NCI-H748 (cell line): ENCODE data around the gene ZNF626.
"Not testable (repeated sequence)": the region's sequence is repeated elsewhere in the genome, so short reads cannot be mapped to it uniquely, and the experiment has no call there.

Source experiments
- DNase-seq: peaks from one replicate; lab custom pipeline; 2025; ENCODE audit not compliant: unreplicated experiment; lab: John Stamatoyannopoulos, UW

ZNF626 gene

DNA sequence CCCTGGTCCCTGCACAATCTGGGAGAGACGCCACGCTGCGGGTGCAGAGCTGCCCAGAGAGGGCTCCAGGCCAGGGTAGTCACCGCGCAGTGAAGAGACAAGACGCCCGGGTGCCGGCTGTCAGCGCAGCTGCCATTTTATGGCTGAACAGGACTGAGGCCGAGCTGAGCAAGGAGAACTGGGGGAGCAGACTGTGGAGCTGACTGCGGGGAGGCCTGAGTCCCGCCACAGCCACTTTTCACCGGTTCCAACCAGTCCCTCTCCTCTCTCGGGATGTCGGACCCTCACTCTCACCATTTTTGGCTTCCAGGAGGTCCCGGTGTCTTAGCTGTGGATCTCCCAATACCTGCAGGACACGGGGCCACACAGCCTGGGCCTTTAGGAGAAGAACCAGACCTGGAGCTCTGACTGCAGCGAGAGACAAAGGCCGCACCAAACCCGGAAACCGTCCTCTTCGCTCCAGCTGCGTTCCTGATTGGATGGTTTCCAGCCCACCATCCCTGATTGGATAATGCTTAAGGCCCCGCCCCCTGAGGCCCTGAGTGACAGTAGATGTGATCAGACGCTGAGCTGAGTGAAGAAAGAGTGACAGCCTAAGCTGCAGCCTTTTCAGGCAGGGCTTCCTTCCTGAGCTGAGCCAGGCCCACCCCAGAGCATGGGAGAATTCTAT is at the start of gene ZNF626:
Gene ZNF626, minus strand, starts transcription at position 422 of the 670 bp plus-strand sequence. Its CDS starts 125 bp downstream, at position 297.
- DNase-seq: peak; percentile 94

DNA sequence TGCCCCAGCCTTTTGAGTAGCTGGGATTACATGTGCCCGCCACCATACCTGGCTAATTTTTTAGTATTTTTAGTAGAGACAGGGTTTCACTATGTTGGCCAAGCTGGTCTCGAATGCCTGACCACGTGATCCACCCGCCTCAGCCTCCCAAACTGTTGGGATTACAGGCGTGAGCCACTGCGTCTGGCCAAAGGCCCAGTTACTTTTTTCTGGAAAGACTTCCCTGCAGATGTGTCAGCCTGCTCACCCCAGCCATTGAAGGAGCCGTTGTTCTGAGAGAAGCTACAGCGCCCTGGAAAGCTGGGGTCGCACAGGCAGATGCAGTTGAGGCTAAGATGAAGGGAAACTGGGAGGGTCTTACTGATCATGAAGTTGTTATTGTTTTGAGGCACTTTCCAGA is 7.9 kb upstream of the ZNF626 start:
- no peak for DNase-seq

DNA sequence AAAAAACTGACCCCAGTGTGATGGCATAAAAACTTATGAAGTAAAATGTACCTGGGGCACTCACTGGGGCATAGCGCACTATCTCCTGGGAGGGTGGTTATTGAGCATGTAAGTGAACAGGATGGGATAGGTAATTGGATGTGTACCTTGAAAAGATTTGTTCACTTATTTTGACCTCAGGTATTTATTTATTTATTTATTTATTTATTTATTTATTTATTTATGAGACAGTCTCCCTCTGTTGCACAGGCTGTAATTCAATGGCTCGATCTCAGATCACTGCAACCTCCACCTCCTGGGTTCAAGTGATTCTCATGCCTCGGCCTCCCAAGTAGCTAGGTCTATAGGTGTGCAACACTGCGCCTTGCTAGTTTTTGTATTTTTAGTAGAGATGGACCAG is 5.9 kb upstream of the ZNF626 start:
- no peak for DNase-seq

DNA sequence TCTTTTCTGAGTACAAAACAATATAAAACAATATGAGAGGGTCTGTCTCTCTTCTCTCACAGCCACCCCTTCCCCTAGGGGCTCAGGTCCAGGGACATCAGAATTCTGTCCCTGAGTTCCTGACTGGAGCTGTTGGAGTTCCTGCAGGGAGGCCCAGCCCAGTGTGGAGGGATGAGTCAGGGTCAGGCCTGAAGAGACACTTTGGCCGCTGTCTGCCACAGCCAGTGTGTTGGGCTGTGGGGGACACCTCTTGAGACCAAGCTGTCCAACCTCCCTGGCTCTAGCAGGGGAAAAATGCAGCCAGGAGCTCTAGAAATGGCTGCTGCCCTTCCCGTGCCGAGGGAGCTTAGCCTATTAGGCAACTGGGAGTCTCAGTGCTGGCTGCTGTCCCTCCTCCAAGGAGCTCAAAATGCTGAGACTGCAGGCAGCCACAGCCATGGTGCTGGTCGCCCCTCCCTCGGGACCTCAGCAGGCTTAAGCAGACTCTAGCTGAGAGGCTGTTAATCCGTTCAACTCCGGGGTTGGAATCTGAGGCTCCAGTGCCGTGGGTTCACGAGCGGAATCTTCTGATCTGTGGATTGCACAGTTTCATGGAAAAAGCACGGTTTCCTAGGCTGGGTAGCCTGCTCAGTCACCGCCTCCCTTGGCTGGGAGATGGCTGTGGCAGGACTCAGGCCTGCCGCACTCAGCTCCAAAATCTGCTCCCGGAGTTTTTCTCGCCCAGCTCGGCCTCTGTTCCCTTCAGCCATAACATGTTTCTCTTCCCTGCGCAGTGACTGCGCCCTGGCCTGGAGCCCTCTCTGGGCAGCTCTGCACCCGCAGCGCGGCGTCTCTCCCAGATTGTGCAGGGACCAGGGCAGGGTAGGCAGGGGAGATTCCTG is 3.8 kb upstream of the ZNF626 start:
- DNase-seq: no peak

DNA sequence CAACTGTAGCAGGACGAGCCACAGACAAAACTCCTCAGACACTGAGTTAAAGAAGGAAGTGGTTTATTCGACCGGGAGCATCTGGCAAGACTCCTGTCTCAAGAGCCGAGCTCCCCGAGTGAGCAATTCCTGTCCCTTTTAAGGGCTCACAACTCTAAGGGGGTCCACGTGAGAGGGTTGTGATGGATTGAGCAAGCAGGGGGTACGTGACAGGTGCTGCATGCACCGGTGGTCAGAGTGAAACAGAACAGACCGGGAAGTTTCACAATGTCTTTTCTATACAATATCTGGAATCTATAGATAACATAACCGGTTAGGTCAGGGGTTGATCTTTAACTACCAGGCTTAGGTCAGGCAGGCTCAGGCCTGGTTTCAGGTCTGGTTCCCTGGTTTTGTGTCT is 3.1 kb upstream of the ZNF626 start:
- not testable (repeated sequence) for DNase-seq

DNA sequence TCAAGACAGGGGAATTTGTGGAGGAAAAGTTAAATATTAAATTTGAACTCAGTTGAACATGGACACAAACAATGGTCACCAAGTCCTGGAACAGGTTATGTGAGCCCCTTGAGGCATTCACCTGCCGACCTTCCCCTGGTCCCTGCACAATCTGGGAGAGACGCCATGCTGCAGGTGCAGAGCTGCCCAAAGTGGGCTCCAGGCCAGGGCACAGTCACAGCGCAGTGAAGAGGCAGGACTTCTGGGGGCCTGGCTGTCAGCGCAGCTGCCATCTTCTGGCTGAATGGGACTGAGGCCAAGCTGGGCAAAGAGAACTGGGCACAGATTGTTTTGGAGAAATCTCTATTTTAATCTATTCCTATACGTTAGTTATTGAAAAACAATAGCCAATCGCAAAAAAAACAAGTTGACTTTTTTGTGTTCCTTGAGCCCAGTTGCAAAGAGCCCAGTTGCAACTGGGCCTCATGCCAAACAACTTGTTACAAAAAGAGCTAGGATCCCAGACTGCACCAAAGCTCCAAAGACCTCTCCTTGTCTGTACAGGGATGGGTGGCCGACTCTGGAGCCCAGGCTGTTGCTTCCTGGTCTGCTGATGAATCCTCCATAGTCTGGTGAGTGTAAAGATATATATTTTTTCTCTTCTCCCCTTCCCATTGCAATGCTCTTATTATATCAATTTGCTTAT is 1.2 kb upstream of the ZNF626 start:
- no peak for DNase-seq

DNA sequence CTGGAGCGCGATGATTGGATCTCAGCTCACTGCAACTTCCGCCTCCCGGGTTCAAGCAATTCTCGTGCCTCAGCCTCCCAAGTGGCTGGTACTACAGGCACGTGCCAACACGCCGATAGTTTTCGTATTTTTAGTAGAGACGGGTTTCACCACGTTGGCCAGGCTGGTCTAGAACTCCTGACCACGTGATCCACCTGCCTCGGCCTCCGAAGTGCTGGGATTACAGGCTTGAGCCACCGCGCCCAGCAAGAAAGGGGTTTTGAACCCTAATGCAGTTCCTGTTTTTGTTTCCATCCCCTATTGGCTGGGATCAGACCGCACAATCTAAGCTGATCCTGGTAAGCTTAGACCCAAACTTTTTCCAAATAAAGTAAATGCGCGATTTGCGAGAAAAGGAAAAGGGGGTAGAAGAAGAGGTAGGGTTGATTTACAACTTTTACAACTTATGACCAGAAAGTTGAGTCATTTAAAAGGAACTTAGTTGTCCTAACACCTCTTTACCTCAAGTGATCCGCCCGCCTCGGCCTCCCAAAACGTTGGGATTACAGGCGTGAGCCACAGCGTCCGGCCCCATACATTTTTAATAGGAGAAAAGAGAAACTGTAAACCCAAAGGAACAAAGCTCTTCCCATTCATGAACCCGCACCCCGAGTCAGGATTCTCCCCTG is 764 bp downstream of the ZNF626 start:
- DNase-seq: no peak

DNA sequence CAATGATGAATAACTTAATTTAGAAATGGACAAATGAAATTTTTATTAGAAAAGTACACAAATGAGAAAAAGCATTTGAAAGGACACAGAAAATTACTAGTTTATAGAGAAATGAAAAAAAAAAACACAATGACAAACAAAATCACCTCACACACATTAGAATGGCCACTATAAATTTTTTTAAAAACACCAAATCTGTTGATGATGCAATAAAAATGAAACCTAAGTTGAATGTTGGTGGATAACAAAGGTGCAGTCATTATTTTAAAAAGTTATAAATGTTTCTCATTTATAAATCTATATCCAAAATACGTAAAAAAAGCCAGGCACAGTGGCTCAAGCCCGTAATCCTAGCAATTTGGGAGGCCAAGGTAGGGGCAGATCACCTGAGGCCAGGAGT is 20.8 kb downstream of the ZNF626 start:
- no peak for DNase-seq

DNA sequence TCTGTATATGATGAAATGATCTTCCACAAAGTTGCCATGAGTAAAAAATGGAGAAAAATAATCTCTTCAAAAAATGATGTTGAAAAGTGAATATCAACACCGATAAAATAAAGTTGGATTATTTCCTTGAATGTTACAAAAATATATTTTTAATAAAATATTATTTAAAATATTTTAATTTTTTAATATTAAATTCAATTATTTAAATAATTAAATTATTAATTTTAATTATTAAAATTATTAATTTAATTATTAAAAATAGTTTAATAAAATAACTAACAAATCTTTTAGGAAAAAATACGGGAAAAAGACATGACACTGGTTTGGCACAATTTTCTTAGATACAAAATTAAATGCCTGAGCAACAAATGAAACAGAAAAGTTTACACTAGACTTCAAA is 21.3 kb downstream of the ZNF626 start:
- no peak for DNase-seq

DNA sequence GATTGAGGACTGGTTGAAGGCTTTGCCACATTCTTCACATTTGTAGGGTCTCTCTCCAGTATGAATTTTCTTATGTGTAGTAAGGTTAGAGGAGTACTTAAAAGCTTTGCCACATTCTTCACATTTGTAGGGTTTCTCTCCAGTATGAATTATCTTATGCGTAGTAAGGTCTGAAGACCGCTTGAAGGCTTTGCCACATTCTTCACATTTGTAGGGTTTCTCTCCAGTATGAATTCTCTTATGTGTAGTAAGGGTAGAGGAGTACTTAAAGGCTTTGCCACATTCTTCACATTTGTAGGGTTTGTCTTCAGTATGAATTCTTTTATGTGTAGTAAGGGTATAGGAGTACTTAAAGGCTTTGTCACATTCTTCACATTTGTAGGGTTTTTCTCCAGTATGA is 36.8 kb downstream of the ZNF626 start:
- not testable (repeated sequence) for DNase-seq

DNA sequence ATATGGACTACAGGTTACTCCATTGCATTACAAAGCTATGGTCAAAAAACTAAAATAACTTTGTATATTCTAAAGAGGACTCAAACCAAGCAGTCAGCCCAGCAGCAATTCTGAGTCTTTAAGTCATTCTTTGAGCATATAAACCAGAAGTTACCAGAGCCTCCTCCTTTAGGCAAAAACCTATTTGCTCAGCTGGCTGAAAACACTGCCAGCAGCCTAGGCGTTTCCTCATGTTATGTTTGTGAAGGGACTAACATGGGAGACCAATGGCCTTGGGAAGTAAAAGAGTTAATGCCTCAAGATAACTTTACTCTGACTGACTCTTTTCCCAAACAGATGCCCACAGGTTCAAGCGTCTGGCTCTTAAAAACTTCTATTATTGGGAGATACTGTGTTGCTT is 45.3 kb downstream of the ZNF626 start:
- no peak for DNase-seq

DNA sequence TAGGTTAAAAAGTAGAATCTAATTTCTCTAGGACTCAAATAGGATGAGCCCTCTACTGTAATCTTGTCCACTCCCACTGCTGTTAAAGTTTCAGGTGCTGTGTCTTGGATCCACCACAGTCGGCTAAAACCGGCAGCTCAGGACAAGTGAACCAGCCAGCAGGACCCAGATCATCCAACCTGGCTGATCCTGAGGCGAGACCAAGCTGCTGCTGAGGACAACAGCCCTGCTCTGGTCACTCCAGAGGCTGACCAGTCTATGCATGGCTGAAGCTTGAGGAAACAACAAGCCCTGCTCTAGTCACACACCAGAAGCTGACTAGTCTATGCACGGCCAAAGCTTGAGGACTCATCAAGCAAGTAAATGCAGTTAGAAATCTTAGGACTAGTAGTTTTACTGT is 46.4 kb downstream of the ZNF626 start:
- DNase-seq: not testable (repeated sequence)

DNA sequence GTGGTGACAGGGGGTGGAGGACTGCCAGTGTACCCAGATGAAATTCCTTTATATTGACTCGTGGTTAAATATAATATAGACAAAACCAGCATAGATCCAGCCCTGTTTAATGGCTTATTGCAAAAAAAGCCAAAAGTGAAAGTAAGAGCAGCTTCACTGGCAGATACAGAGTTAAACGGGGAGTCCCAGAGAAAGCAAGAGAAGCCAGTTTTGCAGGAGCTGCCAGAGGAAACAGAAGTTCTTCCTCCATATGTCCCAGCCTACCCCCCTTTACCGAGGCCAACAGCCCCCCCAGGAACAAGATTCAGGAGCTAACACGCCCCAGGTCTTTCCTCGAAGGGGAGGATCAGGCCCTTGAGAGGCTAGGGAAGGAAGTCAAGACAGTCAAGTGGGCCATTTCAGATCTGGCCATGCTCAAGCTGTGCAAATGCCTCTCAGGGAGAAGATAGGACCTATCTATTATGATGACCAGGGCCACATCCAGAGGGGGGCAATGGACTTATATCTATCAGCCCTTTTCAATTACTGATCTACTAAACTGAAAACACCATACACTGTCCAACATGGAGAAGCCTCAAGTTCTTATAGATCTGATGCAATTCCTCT is 48.6 kb downstream of the ZNF626 start:
- no peak for DNase-seq

DNA sequence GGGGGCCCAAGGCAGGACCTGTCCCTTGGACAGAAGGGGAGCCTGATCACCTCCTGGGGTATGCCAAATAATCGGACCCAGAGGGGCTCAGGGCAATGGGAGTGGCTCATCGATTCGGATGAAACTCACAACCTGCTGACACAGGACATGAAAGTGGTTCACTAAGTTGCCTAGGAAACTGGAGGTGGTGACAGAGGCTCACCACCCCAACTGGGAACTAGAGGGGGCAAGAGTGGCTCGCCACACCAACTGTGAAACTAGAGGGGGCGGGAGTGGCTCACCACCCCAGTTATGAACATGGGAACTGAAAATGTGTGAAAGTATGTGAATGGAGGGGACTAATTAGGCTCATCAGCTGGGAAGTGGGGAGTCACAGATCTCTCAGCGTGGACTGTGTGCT is 49.5 kb downstream of the ZNF626 start:
- DNase-seq: peak; percentile 34

DNA sequence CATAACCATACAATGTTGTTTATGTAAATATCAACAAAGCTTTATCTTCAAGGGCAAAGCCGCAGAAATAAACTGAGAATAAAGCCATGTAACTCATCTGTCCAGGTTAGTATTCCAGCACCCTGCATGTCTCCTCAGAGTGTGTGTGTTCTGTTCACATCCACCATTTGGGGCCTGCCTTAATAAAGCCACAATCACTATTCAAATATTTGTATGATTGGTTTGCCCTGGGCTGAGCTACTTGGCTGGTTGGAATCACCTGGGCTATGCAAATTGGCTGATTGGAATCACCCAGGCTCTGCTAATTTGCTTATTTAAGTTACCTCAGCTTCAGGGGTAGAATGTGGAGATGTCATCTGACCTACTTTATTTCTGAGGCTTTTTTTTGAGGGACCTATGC is 53.4 kb downstream of the ZNF626 start:
- no peak for DNase-seq
